ENCODE results near the gene SPECC1.
"Not testable (repeated sequence)": the region's sequence is repeated elsewhere in the genome, so short reads cannot be mapped to it uniquely, and the experiment has no call there.

The SPECC1 gene

GRCh38 chr17:20095336-20096080 lies 86.3 kb downstream of the SPECC1 start:
- no peak for DNase-seq

DNA sequence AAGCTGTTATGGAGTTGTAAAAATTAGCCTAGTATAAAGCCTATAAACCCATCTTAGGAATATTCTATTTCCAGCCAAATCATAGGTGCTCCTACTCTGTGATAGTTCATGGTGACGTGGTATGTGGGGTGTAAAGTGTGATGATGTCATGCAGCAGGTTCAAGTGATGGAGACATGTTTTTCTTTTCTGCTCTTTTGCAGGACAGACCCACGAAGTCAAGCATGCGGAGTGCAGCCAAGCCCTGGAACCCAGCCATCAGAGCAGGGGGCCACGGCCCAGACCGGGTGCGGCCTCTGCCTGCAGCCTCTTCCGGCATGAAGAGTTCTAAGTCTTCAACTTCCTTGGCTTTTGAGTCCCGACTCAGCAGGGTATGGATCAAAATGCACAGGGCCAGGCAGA lies 87.3 kb downstream of the SPECC1 start:
- DNase-seq, result no peak

- no peak for DNase-seq
Observed at GRCh38 chr17:20097330-20097729, 88.2 kb downstream of the SPECC1 start.

GRCh38 chr17:20098314-20098713 lies 89.2 kb downstream of the SPECC1 start:
- no peak for DNase-seq

GRCh38 chr17:20100806-20101205 lies 91.6 kb downstream of the SPECC1 start:
- DNase-seq, result not testable (repeated sequence)

- DNase-seq, result no peak
Observed at GRCh38 chr17:20103454-20104446, 94.6 kb downstream of the SPECC1 start.

DNA sequence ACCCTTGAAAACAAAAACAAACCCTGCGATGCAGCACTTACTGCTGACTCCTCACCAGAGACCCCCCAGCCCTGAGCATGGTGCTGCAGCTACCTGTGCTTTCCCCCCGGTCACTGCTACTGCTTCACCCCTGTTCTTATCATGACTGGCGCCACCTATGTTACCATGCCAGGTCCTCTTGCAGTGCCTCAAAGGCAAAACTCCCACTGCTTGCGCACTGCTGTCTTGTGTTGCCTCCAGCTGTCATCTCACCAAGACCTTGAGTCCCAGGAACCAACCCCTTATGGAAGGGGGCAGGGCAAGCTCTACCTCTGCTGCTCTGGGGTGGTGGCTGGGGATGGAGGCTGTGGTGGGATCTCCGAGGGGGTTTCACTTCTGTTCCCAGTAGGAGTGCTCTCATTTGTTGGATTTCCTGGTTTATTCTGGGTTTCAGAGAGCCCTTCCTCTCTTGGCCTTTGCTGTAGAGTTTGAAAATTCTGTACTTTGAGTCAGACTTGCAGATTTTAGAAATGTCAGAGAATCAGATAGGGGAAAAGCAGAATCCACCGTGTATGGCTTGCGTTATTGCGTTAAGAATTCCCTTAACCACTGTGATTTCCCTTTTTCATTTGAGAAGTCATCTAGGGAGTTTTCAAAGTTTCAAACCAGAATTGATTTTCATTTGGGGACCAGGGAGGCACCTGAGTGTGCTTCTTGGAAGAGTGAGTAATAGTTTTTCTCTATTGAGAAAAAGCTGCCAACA lies 96.6 kb downstream of the SPECC1 start:
- DNase-seq, result peak; percentile 51

DNA sequence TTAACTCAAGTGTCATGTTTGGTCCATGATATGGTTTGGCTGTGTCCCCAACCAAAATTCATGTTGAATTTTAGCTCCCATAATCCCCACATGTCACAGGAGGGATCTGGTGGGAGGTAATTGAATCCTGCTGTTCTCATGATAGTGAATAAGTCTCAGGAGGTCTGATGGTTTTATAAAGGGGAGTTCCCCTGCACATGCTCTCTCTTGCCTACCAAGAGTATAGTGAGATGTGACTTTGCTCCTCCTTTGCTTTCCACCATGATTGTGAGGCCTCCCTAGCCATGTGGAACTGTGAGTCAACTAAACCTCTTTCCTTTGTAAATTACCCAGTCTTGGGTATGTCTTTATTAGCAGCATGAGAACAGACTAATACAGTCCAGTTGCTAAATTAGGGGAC lies 97.3 kb downstream of the SPECC1 start:
- DNase-seq, result peak; percentile 17

- DNase-seq, result no peak
Observed at GRCh38 chr17:20109076-20109475, 99.9 kb downstream of the SPECC1 start.

GRCh38 chr17:20111538-20111937 lies 102.4 kb downstream of the SPECC1 start:
- no peak for DNase-seq

- peak; percentile 7 for DNase-seq
Observed at GRCh38 chr17:20114466-20114865, 105.3 kb downstream of the SPECC1 start.

- DNase-seq, result peak; percentile 71
Observed at GRCh38 chr17:20116683-20117309, 107.6 kb downstream of the SPECC1 start.

DNA sequence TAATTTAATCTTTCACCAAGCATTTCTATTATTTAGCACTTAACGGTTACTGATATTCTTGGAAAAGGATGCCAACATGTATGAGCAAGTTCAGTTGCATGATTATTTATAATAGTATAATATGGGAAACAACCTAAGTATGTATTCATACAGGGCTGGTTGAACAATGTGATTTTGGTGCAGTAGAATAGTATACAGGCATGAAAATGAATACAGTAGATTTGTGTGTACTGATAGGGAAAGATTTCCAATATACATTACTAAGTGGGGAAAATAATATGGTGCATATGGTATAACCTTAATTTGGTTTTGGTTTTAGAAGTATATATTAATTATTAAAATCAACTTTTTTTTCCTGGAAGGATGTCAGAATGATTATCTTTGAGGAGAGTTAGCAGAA lies 109.1 kb downstream of the SPECC1 start:
- no peak for DNase-seq

DNA sequence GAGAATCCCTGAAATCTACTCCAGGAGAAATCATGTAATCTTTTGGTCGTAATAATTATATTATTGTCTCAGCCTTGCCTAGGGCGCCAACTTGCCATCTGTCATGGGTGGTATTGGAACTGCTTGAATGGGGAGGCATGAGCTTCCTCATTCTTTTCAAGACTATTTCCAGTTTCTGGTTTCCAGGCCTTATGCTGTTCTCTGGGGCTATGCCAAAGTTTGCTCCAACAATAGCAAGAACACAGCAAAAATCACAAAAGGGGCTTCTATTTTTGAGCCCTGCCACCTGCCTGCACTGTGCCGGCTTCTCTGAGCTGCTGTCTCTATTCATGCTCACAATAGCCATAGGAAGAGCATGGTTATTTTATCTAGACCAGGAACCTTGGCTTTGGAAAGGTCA lies 111.7 kb downstream of the SPECC1 start:
- peak; percentile 25 for DNase-seq

DNA sequence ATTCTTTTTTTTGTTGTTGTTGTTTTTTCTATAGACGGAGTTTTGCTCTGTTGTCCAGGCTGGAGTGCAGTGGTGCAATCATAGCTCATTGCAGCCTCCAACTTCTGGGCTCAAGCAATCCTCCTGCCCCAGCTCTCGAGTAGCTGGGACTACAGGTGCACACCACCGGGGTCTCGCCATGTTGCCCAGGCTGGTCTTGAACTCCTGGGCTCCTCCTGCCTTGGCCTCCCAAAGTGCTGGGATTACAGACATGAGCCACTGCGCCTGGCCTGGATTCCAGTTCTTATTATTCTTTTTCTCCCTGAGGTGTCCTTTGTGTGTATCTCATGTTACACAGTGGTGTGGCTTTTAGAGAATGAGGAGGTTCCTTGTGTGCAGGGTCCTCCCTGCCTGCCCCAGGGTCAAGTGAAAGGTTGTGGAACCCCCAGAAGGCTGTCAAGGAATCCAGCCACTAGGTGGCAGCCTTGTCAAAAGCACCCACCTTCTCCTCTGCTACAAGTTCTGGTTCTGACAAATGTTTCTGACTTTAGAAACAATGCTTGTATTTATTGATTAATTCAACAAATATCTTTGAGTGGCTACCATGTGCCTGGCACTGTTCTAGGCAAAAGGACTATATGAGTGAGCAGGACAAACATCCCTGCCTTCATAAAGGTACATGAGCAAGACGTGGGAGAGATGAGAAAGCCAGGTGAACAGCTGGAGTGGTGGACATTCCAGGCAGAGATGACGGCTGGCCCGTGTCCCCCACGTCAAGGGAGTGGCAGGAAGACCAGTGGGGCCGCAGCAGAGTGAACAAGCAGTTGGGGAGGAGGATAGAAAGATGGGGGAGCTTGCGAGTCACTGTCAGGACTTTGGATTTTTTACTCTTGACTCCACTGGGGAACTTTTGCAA lies 112.4 kb downstream of the SPECC1 start:
- peak; percentile 61 for DNase-seq

GRCh38 chr17:20122254-20122879 lies 113.2 kb downstream of the SPECC1 start:
- peak; percentile 85 for DNase-seq

DNA sequence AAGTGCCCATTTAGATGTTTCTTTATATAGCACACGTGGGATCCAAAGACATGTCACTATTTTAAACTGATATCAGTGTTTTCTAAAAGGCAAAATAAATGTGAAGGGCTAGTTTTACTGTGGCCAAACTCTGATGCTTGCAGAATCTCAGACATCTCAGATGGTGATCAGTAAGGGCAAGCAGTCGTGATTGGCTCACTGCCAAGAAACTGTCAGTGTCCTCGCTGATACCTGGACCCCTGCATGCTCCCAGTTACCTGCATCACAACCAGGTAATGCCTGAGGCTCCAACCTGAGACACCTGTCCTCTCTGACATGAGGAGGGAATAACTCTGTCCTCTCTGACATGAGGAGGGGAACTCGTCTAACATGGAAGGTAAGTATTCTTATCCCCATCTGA lies 114.0 kb downstream of the SPECC1 start:
- DNase-seq, result no peak

GRCh38 chr17:20125724-20126123 lies 116.6 kb downstream of the SPECC1 start:
- no peak for DNase-seq

- no peak for DNase-seq
Observed at GRCh38 chr17:20127360-20128035, 118.3 kb downstream of the SPECC1 start.

DNA sequence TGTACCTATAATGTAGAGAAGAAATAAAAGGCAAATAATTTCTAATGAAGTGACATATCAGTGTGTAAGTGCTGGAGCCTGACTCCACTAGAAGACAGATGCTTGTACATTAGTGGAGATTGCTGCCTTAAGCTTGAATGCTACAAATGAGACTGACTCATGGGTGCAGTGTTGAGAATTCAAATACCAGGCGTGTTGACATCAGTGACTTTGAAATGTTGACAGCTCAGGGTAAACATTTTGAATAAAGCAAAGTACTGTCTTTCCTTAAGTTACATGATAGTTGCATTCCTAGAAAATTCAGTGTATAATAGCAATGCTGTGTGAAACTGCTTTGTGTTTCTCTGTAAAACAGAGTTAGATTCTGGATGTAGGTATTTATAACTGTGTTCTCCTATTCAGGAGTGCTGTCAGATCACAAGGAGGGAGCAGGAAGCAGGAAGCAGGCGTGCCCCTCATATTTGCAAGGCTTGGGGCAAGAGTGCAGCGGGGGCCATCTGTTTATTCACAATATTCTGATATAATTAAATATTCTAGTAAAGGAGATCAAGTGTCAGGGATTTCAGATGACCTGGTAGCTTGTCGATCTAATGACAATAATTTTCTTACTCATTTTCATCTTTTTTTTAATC lies 119.0 kb downstream of the SPECC1 start:
- no peak for DNase-seq

Measured in inflammatory macrophage treated with lipopolysaccharide for 4 hours (primary cell).